BJ (cell line): ENCODE measurements around the gene PRRC2B. TPM values are rescaled to one million over a fixed set of nuclear protein-coding genes. Genes with fewer than 3 reads are reported as not detected.
"Not testable (repeated sequence)": the region's sequence is repeated elsewhere in the genome, so short reads cannot be mapped to it uniquely, and the experiment has no call there.

Source experiments
- CTCF ChIA-PET: fragments of 350-600 bp; formaldehyde crosslinking; extraction: SDS; loops from one replicate; lab custom pipeline; 2021; ENCODE audit warnings: antibody characterized with exemption, inconsistent platforms; lab: Yijun Ruan, JAX
- POLR2A ChIA-PET: fragments of 300-600 bp; sonication (Branson Sonifier 250); formaldehyde crosslinking; extraction: SDS; loops from one replicate; lab custom pipeline; 2021; ENCODE audit warnings: antibody characterized with exemption; lab: Charles Lee
- DNase-seq: peaks from one replicate; pipeline ENCODE4 v3.0.0-alpha.2; 2011; ENCODE audit warnings: low read depth
- H3K27me3 ChIP-seq: 2 replicates; pipeline ENCODE4 v1.6.0; 2011; ENCODE audit warnings: low read length; ENCODE audit not compliant: control insufficient read depth, insufficient read depth
- H3K36me3 ChIP-seq: 2 replicates; pipeline ENCODE4 v1.5.1; 2011; ENCODE audit warnings: low read length; ENCODE audit not compliant: control insufficient read depth, insufficient read depth
- H3K4me3 ChIP-seq: 2 replicates; pipeline ENCODE4 v1.5.1; 2011; ENCODE audit warnings: low read depth, mild to moderate bottlenecking, control low read depth, low read length
- CTCF ChIP-seq: IDR thresholded peaks from 2 replicates; pipeline ENCODE4 v1.5.1; 2011; ENCODE audit warnings: low read depth, mild to moderate bottlenecking, control low read depth, inconsistent platforms, low read length, moderate library complexity; ENCODE audit not compliant: insufficient read depth
- polyA plus RNA-seq: library from polyadenylated mRNA; depleted of rRNA; stranded (reverse); fragments of >200 nt; gene quantifications from 2 replicates; pipeline ENCODE4 v1.2.3, GENCODE V29; 2011

Gene PRRC2B
- polyA plus RNA-seq, 1 experiment = 25.8 TPM

- ChIA-PET POLR2A (no interaction called here), CTCF (interaction anchor here (0.7 to 4.2 kb wide), 60 partner anchors 9 to 402 kb away, joined by 3 to 34 read pairs (median 4); partner anchors contain the start of genes POMT1 and RAPGEF1)
- H3K4me3 ChIP-seq = no peak overlapping the region
Measured at GRCh38 chr9:131349522-131349880, 44.4 kb upstream of the PRRC2B start.

GRCh38 chr9:131349881-131350563 is 43.9 kb upstream of the PRRC2B start:
- ChIA-PET CTCF (interaction anchor here (0.7 to 4.2 kb wide), 68 partner anchors 10 to 401 kb away, joined by 3 to 34 read pairs (median 4); partner anchors contain the start of genes POMT1 and RAPGEF1), POLR2A (no interaction called here)

More at GRCh38 chr9:131349522-131349880, 44.4 kb upstream of the PRRC2B start:
- TF ChIP-seq CTCF = no peak
- Histone ChIP-seq H3K27me3 (0 out of 2 replicates have a peak, but pooled peaks cover 2% of the 10 kb centered on the region), H3K36me3 (no peaks in the 10 kb centered on the region)
- no peak for DNase-seq

GRCh38 chr9:131356479-131356878 is 37.4 kb upstream of the PRRC2B start:
- CTCF ChIA-PET, H3K36me3 ChIP-seq, H3K4me3 ChIP-seq, POLR2A ChIA-PET, DNase-seq, H3K27me3 ChIP-seq: not testable (repeated sequence)

More at GRCh38 chr9:131349881-131350563, 43.9 kb upstream of the PRRC2B start:
- H3K27me3 ChIP-seq = no peaks in the 10 kb centered on the region
- peak overlapping the region; percentile 27 for H3K4me3 ChIP-seq
- H3K36me3 ChIP-seq = no peaks in the 10 kb centered on the region
- DNase-seq = no peak
- peak; percentile 93 for TF ChIP-seq CTCF

GRCh38 chr9:131358556-131358955 is 35.3 kb upstream of the PRRC2B start:
- POLR2A ChIA-PET = no interaction called here
- Histone ChIP-seq H3K4me3 (no peak overlapping the region), H3K36me3 (no peaks in the 10 kb centered on the region), H3K27me3 (no peaks in the 10 kb centered on the region)
- CTCF ChIA-PET = no interaction called here
- TF ChIP-seq CTCF = no peak
- no peak for DNase-seq

GRCh38 chr9:131361202-131361833 is 32.6 kb upstream of the PRRC2B start:
- no peak overlapping the region for H3K4me3 ChIP-seq
- ChIA-PET POLR2A (no interaction called here), CTCF (interaction anchor here (2.5 kb wide), 1 partner anchor 11 kb away, joined by 12 read pairs; no protein-coding TSS in a partner anchor)
- no peak for TF ChIP-seq CTCF
- no peaks in the 10 kb centered on the region for H3K27me3 ChIP-seq
- DNase-seq = no peak
- no peaks in the 10 kb centered on the region for H3K36me3 ChIP-seq
